Adrenal gland (tissue), 12 donors: ENCODE results near the gene SOBP. TPM values are rescaled to one million over a fixed set of nuclear protein-coding genes. Genes with fewer than 3 reads are reported as not detected.

Source experiments
- DNase-seq, 7 donors: peaks; one replicate each; pipeline ENCODE4 v3.0.0-alpha.2; 2019 to 2020
- H3K27ac ChIP-seq, 5 donors: fragments of 200-600 bp; sonication (generic) in 4 of 5; 1 replicate in 3 of 5; 2 replicates in 2 of 5; pipeline versions ENCODE4 v1.5.1 to v1.8.0; 2016 to 2020; ENCODE audit warnings: mild to moderate bottlenecking in 1 of 5
- H3K27me3 ChIP-seq: fragments of 200-600 bp; 2 replicates; pipeline ENCODE4 v1.8.0; 2021
- H3K36me3 ChIP-seq, 2 donors: fragments of 200-600 bp; replicated peaks in 1 of 2; 1 replicate in 1 of 2; 2 replicates in 1 of 2; pipeline versions ENCODE4 v1.5.1 to v1.8.0; 2018 to 2022
- H3K4me1 ChIP-seq, 2 donors: fragments of 200-600 bp; replicated peaks in 1 of 2; 1 replicate in 1 of 2; 2 replicates in 1 of 2; pipeline versions ENCODE4 v1.5.1 to v1.8.0; 2018 to 2021
- H3K4me3 ChIP-seq, 4 donors: fragments of 200-600 bp; sonication (generic) in 3 of 4; one replicate each; pipeline ENCODE4 v1.5.1; 2016 to 2018
- H3K9me3 ChIP-seq, 3 donors: fragments of 200-600 bp; sonication (generic) in 1 of 3; replicated peaks in 1 of 3; 1 replicate in 2 of 3; 2 replicates in 1 of 3; pipeline versions ENCODE4 v1.5.1 to v1.8.0; 2016 to 2021
- POLR2A ChIP-seq, 2 donors: fragments of 450-650 bp; IDR thresholded peaks; one replicate each; pipeline ENCODE4 v1.6.1; 2017; ENCODE audit warnings: antibody characterized with exemption in 2 of 2, mild to moderate bottlenecking in 2 of 2, moderate library complexity in 1 of 2
- WGBS, 4 donors: extraction: QIAGEN DNeasy Blood & Tissue Kit in 2 of 4; methylation state at CpG; one replicate each; pipeline versions ENCODE4 v1.1.5 to v1.1.7; 2013 to 2017; 5-methylcytosine and 5-hydroxymethylcytosine counted together
- intact Hi-C, 2 donors: fragments of 100-400 bp; cut with DNase I; formaldehyde crosslinking; loops; one replicate each; pipeline versions ENCODE4 v1.14.1 to v1.15.0; 2022 to 2023
- polyA plus RNA-seq, 3 donors: library from polyadenylated mRNA; stranded (reverse); fragments of 200-250 nt in 2 of 3; fragments of 350-450 nt in 1 of 3; fragmentation: Illumina TruSeq in 1 of 3; extraction: RNeasy Lipid Tissue Mini Kit (QIAGEN cat#74804) in 1 of 3; gene quantifications; one replicate each; pipeline ENCODE4 v1.2.3, GENCODE V29; 2013 to 2014
- total RNA-seq, 9 donors: library from RNA; depleted of rRNA in 4 of 9; stranded (reverse); fragments of >200 nt in 4 of 9; fragments of 120-200 nt in 1 of 9; fragmentation: NEBNext Ultra II Directional in 1 of 9; extraction: Animal tissue kit (Norgen Biotek cat#: 25700) in 1 of 9; gene quantifications; one replicate each; pipeline versions ENCODE4 v1.1.0 to v1.2.4, GENCODE V29; 2013 to 2023
- TF ChIP-seq, protein P1 (sequence below), 6 experiments: fragments of 450-650 bp in 4 of 6; fragments of 200-600 bp in 2 of 6; sonication (generic) in 1 of 6; IDR thresholded peaks; 1 replicate in 5 of 6; 2 replicates in 1 of 6; pipeline versions ENCODE4 v1.5.1 to v1.8.0; 2016 to 2021; ENCODE audit warnings: antibody characterized with exemption in 6 of 6, mild to moderate bottlenecking in 2 of 6, moderate library complexity in 1 of 6
- donor health status: healthy with polysubstance abuse.
- donor health status: Bipolar disorder and iron deficiency.
- donor health status: DM: yes; HTN: yes; CAD: no.
- donor health status: DM: no; HTN: no; CAD: no.
- donor health status: DM: no; HTN: no; CAD: no.
- donor health status: DM: yes; HTN: yes; CAD: no.

Gene SOBP
- total and polyA plus RNA-seq, 12 donors = 5.6 to 25.6 (median 12.5) TPM

DNA sequence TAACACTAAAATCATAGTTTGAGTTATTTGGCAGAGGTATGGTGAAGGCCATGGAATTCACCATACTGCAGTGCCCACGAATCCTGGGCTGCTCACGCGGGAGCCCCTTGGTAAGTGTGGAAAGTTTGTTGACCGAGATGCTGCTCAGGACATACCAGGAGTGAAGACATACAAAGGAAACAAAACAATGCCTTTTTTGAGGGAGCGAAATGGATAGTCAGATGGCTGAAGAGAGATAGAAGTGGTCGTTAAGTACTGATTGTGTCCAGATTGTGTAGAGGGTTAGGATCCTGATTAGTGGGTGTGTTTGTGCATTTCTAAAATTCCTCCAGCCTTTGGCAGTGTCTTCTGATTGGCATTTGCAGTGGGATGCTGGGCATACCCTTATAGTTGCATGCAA, 83.0 kb downstream of the SOBP start:
- intact Hi-C loops = no loop called here
- Histone ChIP-seq H3K4me1 (peaks cover 0 to 6% of the 10 kb centered on the region in 2 donors), H3K27me3 (no peaks in the 10 kb centered on the region), H3K9me3 (no peaks in the 10 kb centered on the region), H3K4me3 (no peak overlapping the region), H3K36me3 (no peaks in the 10 kb centered on the region), H3K27ac (no peak overlapping the region)
- WGBS, 4 donors = 92 to 94% (median 93%) methylated on average over 6 of the region's 6 CpGs
- no peak for TF ChIP-seq POLR2A (IDR thresholded peaks at IDR 0.05)
- TF ChIP-seq, protein P1, sequence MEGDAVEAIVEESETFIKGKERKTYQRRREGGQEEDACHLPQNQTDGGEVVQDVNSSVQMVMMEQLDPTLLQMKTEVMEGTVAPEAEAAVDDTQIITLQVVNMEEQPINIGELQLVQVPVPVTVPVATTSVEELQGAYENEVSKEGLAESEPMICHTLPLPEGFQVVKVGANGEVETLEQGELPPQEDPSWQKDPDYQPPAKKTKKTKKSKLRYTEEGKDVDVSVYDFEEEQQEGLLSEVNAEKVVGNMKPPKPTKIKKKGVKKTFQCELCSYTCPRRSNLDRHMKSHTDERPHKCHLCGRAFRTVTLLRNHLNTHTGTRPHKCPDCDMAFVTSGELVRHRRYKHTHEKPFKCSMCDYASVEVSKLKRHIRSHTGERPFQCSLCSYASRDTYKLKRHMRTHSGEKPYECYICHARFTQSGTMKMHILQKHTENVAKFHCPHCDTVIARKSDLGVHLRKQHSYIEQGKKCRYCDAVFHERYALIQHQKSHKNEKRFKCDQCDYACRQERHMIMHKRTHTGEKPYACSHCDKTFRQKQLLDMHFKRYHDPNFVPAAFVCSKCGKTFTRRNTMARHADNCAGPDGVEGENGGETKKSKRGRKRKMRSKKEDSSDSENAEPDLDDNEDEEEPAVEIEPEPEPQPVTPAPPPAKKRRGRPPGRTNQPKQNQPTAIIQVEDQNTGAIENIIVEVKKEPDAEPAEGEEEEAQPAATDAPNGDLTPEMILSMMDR (IDR thresholded peaks at IDR 0.05) = no peak
- no peak for DNase-seq

DNA sequence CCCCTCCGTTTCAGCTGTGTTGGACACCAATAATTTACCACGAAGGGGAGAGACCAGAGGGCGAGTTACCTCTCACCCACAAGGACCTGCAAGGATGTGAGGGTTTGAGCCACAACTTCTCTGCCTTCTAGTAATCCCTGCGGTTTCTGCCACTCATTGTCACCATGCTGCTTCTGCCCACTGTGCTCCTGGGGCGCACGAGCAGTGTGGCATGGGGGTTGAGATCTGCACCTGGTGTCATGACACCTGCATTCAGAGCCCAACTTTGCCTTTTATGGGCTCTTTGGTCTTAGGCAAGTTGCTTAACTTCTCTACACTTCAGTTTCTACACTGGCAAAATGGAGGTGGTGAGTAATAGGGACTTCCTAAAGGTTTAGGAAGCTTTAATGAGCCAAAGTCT, 84.9 kb downstream of the SOBP start:
- Histone ChIP-seq H3K9me3 (no peaks in the 10 kb centered on the region), H3K4me1 (peaks cover 0 to 6% of the 10 kb centered on the region in 2 donors), H3K27ac (no peak overlapping the region), H3K36me3 (no peaks in the 10 kb centered on the region), H3K4me3 (no peak overlapping the region), H3K27me3 (no peaks in the 10 kb centered on the region)
- WGBS, 4 donors = 94 to 97% (median 96%) methylated on average over 6 of the region's 6 CpGs
- no peak for TF ChIP-seq POLR2A (IDR thresholded peaks at IDR 0.05)
- TF ChIP-seq, protein P1 (IDR thresholded peaks at IDR 0.05) = no peak
- DNase-seq = no peak
- intact Hi-C loops = no loop called here

DNA sequence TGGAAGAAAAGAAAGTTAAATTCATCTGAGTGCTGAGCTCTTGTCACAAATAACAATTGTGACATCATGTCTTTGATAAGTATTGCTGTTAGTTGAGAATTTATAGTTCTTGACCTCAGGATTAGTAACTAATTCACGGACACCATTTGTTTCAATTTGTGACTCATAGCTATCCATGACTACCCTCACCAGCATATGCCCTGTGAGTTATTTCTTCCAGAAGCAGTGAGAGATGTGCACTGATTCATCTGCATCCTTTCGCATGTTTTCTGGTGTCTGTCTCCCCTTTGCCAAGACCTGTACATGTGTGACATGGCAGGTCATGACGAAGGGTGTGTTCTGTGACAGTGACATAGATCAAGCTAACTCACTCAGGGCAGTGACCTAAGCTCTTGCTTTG, 86.9 kb downstream of the SOBP start:
- TF ChIP-seq, protein P1 (IDR thresholded peaks at IDR 0.05) = no peak
- no peak for TF ChIP-seq POLR2A (IDR thresholded peaks at IDR 0.05)
- WGBS, 4 donors = 43 to 63% (median 55%) methylated on average over 3 of the region's 3 CpGs
- H3K9me3 ChIP-seq = no peaks in the 10 kb centered on the region
- no peaks in the 10 kb centered on the region for H3K36me3 ChIP-seq
- intact Hi-C loops = no loop called here
- no peak overlapping the region for H3K4me3 ChIP-seq
- H3K27me3 ChIP-seq = no peaks in the 10 kb centered on the region
- DNase-seq = peak in 3 of 7 donors; percentile 17 to 51 (median 21)
- peak overlapping the region in 1 of 5 donors; percentile 33 for H3K27ac ChIP-seq
- H3K4me1 ChIP-seq = peaks cover 0 to 6% of the 10 kb centered on the region in 2 donors

DNA sequence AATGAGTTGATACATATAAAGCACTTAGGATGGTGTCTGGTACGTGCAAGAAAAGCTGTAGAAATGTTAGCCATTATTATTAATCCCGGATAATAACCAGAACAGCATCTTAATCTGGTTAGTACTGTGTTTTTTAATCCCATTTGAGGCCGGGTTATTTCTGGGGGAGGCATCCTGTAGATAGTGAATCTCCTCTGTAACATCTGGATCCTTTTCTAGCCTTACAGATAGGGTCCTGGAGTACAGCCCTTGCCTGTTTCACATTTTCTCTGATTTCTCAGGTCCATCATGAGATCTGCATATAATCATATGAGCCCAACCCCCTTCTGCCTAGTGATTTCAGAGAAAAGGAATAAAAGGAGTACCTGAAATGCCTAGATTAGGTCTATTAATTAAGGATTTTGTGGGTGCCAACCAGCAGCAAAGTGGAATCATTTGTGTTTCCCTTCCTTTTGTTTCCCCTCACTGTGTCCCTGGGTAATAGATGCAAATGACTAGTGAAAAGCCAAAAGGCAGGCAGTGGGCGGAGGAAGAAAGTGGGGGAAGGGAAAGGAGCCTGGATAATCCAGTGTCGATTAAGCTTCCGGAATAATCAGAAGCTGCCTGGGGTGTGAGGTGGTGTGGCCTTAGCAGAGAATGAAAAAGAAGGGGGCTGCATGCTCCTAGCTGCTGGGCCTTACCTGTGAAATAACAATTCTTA, 88.9 kb downstream of the SOBP start:
- Histone ChIP-seq H3K27ac (no peak overlapping the region), H3K4me1 (peaks cover 0 to 6% of the 10 kb centered on the region in 2 donors), H3K4me3 (no peak overlapping the region), H3K27me3 (no peaks in the 10 kb centered on the region), H3K36me3 (no peaks in the 10 kb centered on the region), H3K9me3 (no peaks in the 10 kb centered on the region)
- DNase-seq = no peak
- TF ChIP-seq POLR2A (IDR thresholded peaks at IDR 0.05) = no peak
- WGBS, 4 donors = 82 to 91% (median 86%) methylated on average over 6 of the region's 6 CpGs
- intact Hi-C loops = no loop called here
